Loucy (cell line): ENCODE results near the gene ARHGEF25.

Source experiments
- H2AFZ ChIP-seq: fragments of 200-600 bp; sonication (generic); 2 replicates; pipeline ENCODE4 v1.6.0; 2016; ENCODE audit warnings: antibody characterized with exemption, mild to moderate bottlenecking, low read length, moderate library complexity
- H3F3A ChIP-seq: fragments of 200-600 bp; 2 replicates; pipeline ENCODE4 v1.6.0; 2016; ENCODE audit warnings: antibody characterized with exemption, low read depth, mild to moderate bottlenecking
- H3K27me3 ChIP-seq: fragments of 200-600 bp; sonication (generic); 2 replicates; pipeline ENCODE4 v1.6.1; 2014; ENCODE audit warnings: low read length, mild to moderate bottlenecking; ENCODE audit not compliant: insufficient read depth, poor library complexity, severe bottlenecking
- H3K36me3 ChIP-seq: fragments of 200-600 bp; sonication (generic); 2 replicates; pipeline ENCODE4 v1.6.1; 2016; ENCODE audit warnings: low read length; ENCODE audit not compliant: insufficient read depth
- H3K4me1 ChIP-seq: fragments of 200-600 bp; sonication (generic); 2 replicates; pipeline ENCODE4 v1.5.1; 2014; ENCODE audit warnings: low read length, mild to moderate bottlenecking; ENCODE audit not compliant: insufficient read depth, poor library complexity, severe bottlenecking
- H3K4me2 ChIP-seq: fragments of 200-600 bp; sonication (generic); 2 replicates; pipeline ENCODE4 v1.6.0; 2014; ENCODE audit warnings: antibody characterized with exemption, low read length, low read depth, mild to moderate bottlenecking; ENCODE audit not compliant: poor library complexity, severe bottlenecking
- H3K4me3 ChIP-seq: fragments of 200-600 bp; sonication (generic); 2 replicates; pipeline ENCODE4 v1.5.1; 2014; ENCODE audit warnings: low read length, mild to moderate bottlenecking, mixed read lengths; ENCODE audit not compliant: poor library complexity, severe bottlenecking
- H3K79me2 ChIP-seq: fragments of 200-600 bp; sonication (generic); 2 replicates; pipeline ENCODE4 v1.6.1; 2014; ENCODE audit warnings: low read length; ENCODE audit not compliant: insufficient read depth
- H3K9ac ChIP-seq: fragments of 200-600 bp; sonication (generic); 2 replicates; pipeline ENCODE4 v1.6.0; 2014; ENCODE audit warnings: mild to moderate bottlenecking, low read depth, low read length, moderate library complexity; ENCODE audit not compliant: poor library complexity, severe bottlenecking
- H3K9me2 ChIP-seq: fragments of 200-600 bp; sonication (generic); replicated peaks from 2 replicates; pipeline ENCODE4 v1.6.1; 2016; ENCODE audit warnings: low read depth, low read length, mixed read lengths
- H3K9me3 ChIP-seq: fragments of 200-600 bp; sonication (generic); 2 replicates; pipeline ENCODE4 v1.6.1; 2014; ENCODE audit warnings: mild to moderate bottlenecking, antibody characterized with exemption, low read length, low read depth; ENCODE audit not compliant: insufficient read depth
- H4K20me1 ChIP-seq: fragments of 200-600 bp; sonication (generic); 2 replicates; pipeline ENCODE4 v1.6.0; 2014; ENCODE audit warnings: antibody characterized with exemption, low read length, mild to moderate bottlenecking; ENCODE audit not compliant: insufficient read depth, poor library complexity, severe bottlenecking
- EZH2phosphoT487 ChIP-seq: fragments of 200-600 bp; IDR thresholded peaks from 2 replicates; pipeline ENCODE4 v1.6.1; 2018; ENCODE audit warnings: antibody characterized with exemption, mild to moderate bottlenecking, moderate library complexity, borderline replicate concordance
- TF ChIP-seq, protein P1 (sequence below): fragments of 200-600 bp; sonication (generic); conservative IDR thresholded peaks from 2 replicates; pipeline ENCODE4 v1.5.1; 2014; ENCODE audit warnings: mild to moderate bottlenecking, antibody characterized with exemption, low read length

ARHGEF25 gene

GRCh38 chr12:57626921-57627445 is 15.7 kb downstream of the ARHGEF25 start:
- Histone ChIP-seq H3K79me2 (no peaks in the 10 kb centered on the region), H4K20me1 (no peaks in the 10 kb centered on the region), H3F3A (no peaks in the 10 kb centered on the region), H3K4me3 (no peak overlapping the region), H2AFZ (no peak overlapping the region), H3K9me3 (no peaks in the 10 kb centered on the region), H3K9ac (no peak overlapping the region), H3K9me2 (no peaks in the 10 kb centered on the region), H3K27me3 (no peaks in the 10 kb centered on the region), H3K4me1 (no peaks in the 10 kb centered on the region), H3K4me2 (no peak overlapping the region), H3K36me3 (no peaks in the 10 kb centered on the region)
- TF ChIP-seq EZH2phosphoT487, result no peak
- TF ChIP-seq, protein P1, sequence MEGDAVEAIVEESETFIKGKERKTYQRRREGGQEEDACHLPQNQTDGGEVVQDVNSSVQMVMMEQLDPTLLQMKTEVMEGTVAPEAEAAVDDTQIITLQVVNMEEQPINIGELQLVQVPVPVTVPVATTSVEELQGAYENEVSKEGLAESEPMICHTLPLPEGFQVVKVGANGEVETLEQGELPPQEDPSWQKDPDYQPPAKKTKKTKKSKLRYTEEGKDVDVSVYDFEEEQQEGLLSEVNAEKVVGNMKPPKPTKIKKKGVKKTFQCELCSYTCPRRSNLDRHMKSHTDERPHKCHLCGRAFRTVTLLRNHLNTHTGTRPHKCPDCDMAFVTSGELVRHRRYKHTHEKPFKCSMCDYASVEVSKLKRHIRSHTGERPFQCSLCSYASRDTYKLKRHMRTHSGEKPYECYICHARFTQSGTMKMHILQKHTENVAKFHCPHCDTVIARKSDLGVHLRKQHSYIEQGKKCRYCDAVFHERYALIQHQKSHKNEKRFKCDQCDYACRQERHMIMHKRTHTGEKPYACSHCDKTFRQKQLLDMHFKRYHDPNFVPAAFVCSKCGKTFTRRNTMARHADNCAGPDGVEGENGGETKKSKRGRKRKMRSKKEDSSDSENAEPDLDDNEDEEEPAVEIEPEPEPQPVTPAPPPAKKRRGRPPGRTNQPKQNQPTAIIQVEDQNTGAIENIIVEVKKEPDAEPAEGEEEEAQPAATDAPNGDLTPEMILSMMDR, result no peak

DNA sequence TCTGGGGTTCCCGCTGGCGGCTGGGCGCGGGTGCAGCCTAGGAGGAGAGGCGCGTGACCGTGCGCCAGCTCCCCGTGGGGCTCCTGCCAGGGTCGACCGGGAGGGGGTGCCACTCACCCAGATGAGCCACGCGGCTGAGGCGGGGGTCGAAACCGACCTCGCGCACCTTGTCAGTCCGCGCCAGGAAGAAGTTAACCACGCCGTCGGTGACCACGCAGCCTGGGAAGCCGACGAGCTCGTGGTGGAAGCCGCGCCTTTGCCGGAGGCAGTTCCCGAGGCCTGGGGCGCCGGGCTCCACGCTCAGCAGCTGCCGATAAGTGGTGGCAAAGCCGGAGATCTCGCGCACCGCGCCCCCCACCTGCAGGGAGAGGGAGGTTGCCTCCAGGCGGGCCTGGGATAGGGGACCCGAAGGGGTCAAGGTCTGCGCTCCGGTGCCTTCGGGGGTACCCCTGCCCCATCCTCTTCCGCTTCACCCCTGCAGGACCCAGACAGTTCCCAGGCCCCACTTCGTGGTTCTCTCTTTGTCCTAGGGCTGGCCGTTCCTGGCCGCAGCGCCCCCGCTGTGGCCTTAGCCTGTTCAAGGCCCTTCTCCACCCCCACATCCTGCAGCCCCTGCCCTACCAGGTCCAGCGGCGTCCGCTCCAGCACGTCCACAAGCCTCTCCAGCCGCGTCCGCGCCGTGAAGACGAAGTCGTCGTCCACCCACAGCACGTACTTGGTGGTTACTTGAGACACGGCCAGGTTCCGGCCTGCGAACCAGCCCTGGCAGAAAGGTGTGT is 16.5 kb downstream of the ARHGEF25 start:
- Histone ChIP-seq H3K4me1 (no peaks in the 10 kb centered on the region), H3K9me2 (no peaks in the 10 kb centered on the region), H2AFZ (no peak overlapping the region), H3K36me3 (no peaks in the 10 kb centered on the region), H3F3A (no peaks in the 10 kb centered on the region), H4K20me1 (no peaks in the 10 kb centered on the region), H3K79me2 (no peaks in the 10 kb centered on the region), H3K4me3 (no peak overlapping the region), H3K9me3 (no peaks in the 10 kb centered on the region), H3K9ac (no peak overlapping the region), H3K4me2 (no peak overlapping the region), H3K27me3 (no peaks in the 10 kb centered on the region)
- TF ChIP-seq, protein P1, result no peak
- no peak for TF ChIP-seq EZH2phosphoT487

- no peaks in the 10 kb centered on the region for H3K79me2 ChIP-seq
- H3K4me3 ChIP-seq, result no peak overlapping the region
- no peaks in the 10 kb centered on the region for H3K9me3 ChIP-seq
- H2AFZ ChIP-seq, result no peak overlapping the region
- H3K4me2 ChIP-seq, result no peak overlapping the region
- H3K27me3 ChIP-seq, result no peaks in the 10 kb centered on the region
- peaks cover 5% of the 10 kb centered on the region for H3K4me1 ChIP-seq
- H3K9ac ChIP-seq, result no peak overlapping the region
- no peak for TF ChIP-seq EZH2phosphoT487
- TF ChIP-seq, protein P1, result no peak
- H3F3A ChIP-seq, result no peaks in the 10 kb centered on the region
- H3K9me2 ChIP-seq, result no peaks in the 10 kb centered on the region
- no peaks in the 10 kb centered on the region for H4K20me1 ChIP-seq
- H3K36me3 ChIP-seq, result no peaks in the 10 kb centered on the region
These were observed 17.3 kb downstream of the ARHGEF25 start for GRCh38 chr12:57628280-57629191.
